T-helper 2 cell treated with Interferon-gamma antibody and Interleukin-4, amounts not matched to agents 100 ng/mL and 5 ng/mL, for 36 hours (primary cell): ENCODE results near the gene GALR2. TPM values are rescaled to one million over a fixed set of nuclear protein-coding genes. Genes with fewer than 3 reads are reported as not detected.
"Not testable (repeated sequence)": the region's sequence is repeated elsewhere in the genome, so short reads cannot be mapped to it uniquely, and the experiment has no call there.

Source experiments
- intact Hi-C: fragments of 100-400 bp; cut with micrococcal nuclease; formaldehyde crosslinking; loops from one replicate; pipeline ENCODE4 v1.15.1; 2023
- total RNA-seq: library from RNA; stranded (reverse); gene quantifications from 2 replicates; pipeline ENCODE4 v1.2.3, GENCODE V29; 2022

Gene GALR2, protein sequence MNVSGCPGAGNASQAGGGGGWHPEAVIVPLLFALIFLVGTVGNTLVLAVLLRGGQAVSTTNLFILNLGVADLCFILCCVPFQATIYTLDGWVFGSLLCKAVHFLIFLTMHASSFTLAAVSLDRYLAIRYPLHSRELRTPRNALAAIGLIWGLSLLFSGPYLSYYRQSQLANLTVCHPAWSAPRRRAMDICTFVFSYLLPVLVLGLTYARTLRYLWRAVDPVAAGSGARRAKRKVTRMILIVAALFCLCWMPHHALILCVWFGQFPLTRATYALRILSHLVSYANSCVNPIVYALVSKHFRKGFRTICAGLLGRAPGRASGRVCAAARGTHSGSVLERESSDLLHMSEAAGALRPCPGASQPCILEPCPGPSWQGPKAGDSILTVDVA
- 0.11 and 0.39 TPM in 2 replicates for total RNA-seq

DNA sequence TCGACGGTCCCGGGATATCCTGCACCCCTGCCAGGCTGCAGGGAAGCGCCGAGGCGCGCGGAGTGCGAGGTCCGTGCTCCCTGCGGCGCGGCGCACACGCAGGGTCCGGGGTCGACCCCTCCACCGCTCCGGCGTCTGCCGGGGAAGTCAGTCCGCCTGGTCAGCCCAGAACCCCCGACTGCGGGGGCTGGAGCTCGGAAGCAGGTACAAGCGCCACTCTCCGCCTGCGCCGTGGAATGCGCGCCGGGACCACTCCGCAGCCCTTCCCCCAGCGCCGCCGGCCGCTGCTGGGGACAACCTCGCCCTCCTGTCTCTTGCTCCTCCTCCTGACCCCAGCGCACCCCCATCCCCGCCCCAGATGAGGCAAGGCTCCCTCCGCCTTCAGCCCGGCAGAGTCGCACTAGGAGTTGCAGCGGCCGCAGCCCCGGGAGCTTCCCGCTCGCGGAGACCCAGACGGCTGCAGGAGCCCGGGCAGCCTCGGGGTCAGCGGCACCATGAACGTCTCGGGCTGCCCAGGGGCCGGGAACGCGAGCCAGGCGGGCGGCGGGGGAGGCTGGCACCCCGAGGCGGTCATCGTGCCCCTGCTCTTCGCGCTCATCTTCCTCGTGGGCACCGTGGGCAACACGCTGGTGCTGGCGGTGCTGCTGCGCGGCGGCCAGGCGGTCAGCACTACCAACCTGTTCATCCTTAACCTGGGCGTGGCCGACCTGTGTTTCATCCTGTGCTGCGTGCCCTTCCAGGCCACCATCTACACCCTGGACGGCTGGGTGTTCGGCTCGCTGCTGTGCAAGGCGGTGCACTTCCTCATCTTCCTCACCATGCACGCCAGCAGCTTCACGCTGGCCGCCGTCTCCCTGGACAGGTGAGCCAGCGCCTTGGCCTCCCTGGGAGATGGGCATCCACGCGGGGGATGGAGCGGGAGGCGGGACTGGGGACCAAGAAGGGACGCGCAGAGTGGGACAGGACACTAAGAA, at the start of gene GALR2:
TSS of gene GALR2 (plus strand) at position 392 of the 974 bp plus-strand sequence. CDS start at position 495, 103 bp downstream.
- intact Hi-C loops, result no loop called here

DNA sequence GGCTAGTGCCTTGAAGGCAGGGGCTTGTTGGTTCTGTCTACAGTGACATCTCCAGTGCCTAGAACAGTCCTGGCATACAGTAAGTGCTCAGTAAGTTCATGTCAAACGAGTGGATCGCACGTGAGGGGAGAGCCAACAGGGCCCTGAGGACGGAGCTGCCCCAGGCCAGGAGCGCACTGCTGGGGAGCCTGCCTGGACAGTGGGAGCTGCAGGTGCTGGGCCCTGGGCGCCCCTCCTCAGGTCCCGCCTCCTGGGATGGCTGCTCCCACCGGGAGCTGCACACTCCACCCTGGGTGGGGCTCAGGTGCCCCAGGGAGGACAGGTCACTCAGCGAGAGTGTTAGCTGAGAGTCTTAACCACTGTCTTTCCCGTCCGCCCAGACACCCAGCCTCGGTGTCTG, 49.3 kb upstream of the GALR2 start:
- intact Hi-C loops, result no loop called here

DNA sequence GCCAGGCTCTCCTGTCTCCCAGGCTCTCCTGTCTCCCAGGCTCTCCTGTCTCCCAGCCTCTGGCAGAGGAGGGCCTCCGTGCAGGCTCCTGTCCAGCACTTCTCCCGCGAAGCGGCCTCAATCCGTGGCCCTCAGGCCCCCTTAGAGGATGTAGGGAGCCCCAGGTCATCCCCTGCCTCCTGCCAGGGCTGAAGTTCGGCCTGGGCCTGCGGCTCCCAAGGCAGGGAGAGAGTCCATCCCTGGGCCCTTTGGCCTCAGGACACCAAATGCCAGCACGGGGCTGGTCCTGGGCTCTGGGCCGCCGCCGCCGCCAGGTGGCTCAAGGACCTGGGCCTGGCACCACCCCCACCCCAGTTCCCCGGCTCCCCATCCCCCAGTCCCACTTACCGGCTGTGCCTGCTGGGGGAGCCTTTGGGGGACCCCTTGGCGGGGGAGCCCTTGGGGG, 47.8 kb upstream of the GALR2 start:
- intact Hi-C loops, result no loop called here

DNA sequence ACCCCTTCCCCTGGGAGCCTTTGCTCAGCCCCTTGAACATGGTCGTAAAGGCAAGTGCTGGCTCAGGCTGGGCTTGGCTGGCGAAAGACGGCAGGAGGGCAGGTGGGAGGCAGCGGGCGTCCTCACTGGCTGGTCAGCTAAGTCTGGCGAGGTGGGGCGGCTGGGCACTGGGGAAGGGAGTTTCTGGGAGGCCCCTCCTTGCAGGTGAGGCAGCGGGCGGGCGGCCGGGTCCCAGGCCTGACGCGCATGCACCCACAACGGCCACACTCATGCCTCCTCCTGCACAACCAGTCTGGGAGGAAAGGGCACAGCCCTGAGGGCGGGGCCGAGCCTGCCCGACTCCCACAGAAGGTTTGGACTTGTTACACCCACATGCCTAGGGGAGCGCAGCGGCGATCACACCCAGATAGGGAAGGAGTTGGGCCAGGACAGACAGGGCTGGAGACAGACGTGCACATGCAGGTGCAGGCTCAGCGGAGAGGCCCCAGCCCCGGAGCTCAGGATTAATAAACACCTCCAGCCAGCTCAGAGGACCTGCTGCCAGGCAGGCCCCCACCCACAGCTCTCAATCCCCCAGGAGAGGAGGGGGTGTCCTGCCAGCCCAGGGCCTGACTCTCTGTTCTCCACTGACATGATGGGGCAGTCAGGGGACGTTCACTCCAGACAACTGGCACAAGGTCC, 47.3 kb upstream of the GALR2 start, which contains the start of gene EVPL:
TSS of gene EVPL (minus strand) at position 148 of the 681 bp plus-strand sequence. CDS start at position 40, 108 bp downstream.
- intact Hi-C loops, result no loop called here

DNA sequence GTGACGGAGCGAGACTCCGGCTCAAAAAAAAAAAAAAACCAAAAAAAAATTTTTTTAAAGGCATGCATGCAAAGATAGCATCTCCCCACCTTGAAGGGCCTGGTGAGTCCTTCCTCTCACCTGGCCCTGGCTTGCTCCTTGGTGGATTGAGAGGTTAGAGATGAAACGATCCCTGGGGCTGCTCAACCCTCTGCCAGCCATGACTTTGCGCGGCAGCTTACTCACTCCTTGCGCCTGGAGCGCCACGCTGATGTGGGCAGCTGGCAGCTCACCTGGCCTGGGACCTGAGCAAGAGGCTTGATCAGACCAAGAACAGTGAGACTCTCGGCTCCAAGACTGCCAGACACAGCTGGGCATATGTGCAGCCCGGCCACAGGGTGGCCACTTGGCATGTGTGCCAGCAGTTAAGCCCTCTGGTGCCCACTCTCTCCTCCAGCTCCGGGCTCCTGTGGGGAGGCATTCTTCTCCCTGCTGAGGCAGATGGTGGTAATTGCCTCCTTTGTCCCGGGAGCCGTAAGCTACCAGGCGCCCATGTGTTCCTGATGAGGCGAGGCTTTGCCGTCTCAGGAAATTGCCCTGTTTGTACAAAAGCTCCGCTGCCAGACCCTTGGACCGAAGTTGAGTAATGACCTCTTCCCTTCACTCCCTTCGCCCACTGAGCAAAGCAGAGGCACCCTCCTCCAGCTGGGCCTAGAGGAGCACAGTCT, 42.4 kb upstream of the GALR2 start:
- intact Hi-C loops, result no loop called here

DNA sequence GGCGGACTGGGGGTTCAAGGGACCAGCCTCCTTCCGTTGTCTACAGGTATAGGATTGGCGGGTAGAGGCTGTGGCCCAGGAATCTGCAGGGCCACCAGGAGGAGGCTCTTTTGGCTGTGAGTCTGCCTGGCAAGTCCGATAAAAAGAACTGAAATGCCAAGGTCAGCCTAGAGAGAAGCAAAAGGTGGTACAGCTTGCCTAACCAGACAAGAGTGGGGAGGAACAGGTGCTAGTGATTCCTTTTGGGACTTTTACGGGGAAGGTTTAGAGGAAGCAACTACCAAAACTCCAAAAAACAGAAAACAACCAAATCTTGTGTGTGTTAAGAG, 41.8 kb upstream of the GALR2 start:
- intact Hi-C loops, result no loop called here

DNA sequence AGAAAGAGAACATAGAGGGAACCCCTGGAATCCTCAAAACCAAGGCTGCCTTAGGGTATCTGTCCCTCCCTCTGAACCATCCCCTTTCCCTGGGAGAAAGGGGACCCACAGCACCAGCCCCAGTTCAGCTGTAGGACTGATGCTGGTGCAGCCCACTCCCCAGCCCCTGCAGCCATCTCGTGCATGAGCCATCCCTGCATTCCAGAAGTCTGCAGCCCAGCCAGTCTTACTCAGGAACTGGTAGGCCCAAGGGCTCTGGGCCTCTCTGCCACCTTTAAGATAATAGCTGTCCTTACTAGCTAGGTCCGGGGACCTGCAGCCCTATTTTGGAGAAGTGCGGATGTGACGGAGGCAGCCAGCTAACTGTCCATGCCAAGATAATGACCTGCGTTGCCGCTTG, 41.4 kb upstream of the GALR2 start:
- intact Hi-C loops, result no loop called here

DNA sequence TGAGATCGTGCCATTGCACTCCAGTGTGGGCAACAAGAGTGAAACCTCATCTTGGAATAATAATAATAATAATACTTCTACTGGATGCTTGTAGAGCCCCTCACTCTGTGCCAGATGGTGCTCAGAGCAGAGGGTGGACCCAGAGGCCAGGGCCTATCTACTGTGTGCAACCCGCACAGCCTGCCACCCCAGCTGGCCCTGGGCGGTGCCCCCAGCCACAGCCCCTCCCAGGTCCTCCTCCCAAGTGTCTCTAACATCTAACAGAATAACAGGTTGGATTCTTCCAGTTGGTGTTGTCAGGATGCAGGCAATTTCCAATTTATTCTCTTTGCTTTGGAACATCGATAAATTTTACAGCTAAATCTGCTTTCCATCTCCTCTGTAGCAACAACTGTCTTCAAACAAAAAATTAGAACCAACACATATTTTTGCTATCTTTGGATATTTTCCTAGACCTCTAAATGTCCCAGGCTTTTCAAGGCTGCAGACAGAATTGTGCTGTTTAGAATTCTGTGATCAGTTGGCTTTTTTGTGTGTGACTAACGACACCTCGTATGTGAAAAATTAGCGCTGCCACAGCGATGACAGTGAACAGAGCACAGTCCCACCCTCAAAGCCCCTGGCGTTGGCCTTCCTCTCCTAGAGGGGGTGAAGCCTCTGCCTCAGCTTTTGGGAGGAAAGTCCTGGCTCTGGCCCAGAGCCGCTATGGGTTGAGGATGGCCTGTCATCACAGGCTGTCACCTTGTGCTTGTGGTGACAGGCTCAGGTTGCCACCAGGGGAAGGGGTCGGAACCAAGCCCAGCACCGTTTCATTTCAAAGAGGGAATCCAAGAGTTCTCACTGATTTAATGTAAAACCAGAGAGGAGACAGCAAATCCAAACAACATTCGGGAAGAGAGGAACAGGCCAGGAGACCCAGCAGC, 39.9 kb upstream of the GALR2 start:
- intact Hi-C loops, result no loop called here

DNA sequence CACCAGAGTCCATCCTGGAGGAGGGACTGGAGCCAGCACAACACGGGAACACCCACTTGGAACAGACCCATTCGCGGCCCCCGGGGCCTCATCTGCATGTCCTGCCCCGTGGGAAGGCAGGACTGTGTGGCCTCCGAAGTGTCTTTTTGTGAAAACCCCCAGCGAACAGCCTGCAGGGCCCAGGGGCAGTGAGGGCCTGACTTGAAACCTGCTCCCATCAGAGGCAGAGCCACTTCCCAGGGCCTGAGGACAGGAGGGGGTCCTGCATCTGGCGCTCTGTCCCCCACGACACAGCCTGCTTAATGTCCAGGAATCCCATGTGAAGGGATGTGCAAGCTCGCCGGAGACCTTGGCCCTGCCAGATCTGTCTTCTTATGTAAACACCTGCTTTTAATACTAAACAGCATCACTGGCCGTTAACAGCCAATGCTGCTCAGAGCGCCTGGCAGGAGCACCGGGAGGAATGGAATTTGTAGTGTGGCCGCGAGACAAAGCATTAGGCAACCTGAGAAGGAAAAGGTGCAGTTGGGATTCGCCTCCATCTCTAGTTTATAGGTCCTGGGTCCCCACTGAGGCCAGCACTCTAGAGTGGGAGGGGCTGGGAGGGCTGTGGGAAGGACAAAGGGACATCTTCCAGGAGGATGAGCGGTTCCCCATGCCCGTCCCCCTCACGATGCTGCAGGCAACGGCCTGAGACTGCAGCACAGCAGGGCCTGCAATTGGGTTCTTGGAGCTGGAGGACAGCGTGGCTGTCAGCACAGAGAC, 37.9 kb upstream of the GALR2 start:
- intact Hi-C loops, result no loop called here

DNA sequence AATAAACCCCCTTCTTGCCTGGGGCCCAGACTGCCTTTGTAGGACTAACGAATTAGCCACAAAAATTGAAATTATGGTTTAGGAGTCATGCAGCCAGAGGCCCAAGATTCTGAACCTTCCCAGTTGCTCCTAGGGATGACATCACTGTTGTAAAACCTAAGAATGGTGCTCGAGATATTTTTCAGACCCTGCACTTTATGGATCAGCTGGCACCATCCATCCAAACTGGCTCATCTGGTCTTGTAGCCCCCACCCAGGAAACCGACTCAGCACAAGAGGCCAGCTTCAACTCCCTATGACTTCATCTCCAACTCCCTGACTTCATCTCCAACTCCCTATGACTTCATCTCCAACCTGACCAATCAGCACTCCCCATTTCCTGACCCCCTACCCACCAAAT, 36.5 kb upstream of the GALR2 start:
- intact Hi-C loops, result no loop called here

DNA sequence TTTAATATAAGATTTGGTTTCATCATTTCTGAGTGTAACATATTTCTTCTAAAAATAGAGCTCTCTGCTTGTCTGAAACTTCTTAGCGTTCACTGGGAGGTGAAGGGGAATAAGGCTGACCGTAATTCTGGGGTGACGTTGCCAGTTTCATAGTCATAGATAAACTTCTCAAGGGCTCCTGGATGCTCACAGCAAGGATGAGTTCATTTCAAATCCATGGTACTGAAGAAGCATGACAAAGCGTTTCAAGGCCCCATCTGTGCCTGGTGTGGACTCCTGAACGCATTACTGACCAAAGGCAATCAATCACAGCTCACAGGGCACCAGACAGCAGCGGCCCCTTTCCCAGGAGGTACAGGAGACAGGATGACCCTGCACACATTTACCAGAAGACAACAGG, 35.5 kb upstream of the GALR2 start:
- intact Hi-C loops, result no loop called here

DNA sequence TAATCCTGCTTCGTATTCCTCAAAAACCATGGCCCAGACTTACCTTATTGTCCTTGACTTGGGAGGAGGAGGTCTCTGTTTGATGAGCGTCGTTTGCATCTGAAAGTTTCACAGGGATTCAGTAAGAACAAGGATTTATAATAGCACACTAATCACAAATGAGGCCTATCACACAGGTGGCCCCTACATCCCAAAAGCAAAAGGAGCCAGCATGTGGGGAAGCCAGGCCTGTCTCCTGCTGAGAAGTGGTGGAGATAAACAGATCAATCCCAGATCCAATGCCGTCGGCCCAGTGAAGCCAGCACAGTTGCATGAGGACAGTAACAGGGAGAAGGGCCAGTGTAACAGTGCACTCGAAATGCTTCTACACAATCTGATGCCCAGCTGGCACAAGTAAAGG, 34.2 kb upstream of the GALR2 start:
- intact Hi-C loops, result no loop called here

DNA sequence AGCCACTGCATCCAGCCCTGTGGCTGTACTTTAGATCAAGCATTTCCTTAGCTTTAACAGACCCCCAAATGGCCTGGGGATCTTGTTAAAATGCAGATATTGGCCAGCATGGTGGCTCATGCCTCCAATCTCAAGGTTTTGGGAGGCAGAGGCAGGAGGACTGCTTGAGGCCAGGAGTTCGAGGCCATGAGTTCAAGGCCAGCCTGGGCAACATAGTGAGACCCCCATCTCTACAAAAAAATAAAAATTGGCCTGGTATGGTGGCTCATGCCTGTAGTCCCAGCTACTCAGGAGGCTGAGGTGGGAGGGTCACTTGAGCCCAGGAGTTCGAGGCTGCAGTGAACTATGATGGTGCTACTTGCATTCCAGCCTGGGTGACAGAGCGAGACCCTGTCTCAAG, 31.7 kb upstream of the GALR2 start:
- intact Hi-C loops, result not testable (repeated sequence)

DNA sequence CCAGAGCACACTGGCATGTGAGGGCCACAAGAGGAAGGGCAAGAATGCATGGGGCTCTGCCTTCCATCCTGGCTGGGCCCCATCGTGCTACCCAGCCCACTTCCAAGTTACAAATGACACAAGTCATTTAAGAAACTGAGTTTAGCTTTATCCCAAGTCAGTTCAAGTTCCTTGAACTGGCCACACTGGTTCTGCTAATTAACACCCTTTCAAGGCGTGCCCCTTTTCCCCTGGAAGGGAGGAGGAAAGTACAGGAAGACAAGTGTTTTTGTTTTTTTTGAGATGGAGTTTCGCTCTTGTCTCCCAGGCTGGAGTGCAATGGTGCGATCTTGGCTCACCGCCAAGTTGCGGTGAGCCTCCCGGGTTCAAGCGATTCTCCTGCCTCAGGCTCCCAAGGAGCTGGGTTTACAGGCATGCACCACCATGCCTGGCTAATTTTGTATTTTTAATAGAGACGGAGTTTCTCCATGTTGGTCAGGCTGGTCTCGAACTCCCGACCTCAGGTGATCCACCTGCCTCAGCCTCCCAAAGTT, 30.0 kb upstream of the GALR2 start:
- intact Hi-C loops, result not testable (repeated sequence)

DNA sequence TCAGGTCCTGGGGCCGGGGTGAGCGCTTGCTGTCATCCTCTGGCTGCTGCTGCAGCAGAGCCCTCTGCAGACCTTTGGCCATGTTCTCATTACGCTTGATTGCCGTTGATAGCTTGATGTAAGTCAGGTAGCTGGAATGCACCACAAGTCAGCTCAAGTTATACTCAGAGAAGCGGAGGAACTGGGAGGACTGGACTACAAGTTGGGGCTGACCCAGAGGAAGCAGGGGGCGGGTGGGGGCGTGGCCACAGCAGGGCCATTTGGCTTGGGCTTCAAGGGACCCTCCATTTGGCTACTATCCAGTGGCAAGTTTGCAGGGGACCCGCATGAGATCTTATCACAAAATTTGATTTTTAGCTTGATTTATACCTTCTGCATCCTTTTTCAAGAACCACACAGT, 28.5 kb upstream of the GALR2 start:
- intact Hi-C loops, result no loop called here

DNA sequence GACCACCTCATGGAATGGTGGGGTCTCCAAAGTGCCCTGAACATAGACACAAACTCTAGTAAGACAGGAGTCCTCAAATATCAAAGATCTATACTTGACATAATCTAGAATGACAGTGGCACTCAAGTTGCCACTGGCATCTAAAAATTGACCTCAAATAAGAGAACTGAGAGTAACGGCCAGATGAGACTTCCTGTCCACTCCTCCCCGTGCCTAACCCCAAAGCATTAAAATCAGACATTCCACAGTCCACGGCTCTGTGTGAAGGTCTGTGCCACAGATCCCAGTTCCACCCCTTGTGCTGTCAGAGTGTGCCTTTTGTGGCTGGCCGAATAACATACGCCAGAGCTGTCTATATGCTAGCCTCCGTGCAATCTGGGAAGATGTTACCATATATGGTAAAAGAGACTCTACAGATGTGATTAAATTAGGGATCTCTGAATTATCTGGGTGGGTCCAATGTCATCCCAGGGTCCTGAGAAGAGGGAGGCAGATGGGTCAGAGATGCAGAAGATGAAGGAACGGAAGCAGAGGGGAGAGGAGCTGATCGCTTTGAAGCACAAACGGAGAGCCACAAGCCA, 26.5 kb upstream of the GALR2 start:
- intact Hi-C loops, result no loop called here

DNA sequence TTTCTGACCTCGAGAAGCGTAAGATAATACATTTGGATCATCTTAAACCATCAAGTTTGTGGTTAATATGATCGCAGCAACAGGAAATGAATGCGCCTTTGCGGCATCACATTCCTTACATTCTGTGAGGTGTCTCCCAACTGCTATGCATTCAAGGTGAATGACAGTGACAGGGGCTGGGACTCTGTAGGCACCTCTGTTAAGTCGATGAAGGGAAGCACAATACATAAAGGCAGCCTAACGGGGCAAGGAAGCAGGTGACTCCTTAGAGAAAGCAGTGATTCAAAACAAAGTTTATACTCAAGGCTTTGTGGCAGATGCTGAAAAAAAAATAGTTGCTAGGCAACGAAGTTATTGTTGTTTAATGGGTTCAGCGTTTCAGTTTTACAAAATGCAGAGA, 25.9 kb upstream of the GALR2 start:
- intact Hi-C loops, result no loop called here

DNA sequence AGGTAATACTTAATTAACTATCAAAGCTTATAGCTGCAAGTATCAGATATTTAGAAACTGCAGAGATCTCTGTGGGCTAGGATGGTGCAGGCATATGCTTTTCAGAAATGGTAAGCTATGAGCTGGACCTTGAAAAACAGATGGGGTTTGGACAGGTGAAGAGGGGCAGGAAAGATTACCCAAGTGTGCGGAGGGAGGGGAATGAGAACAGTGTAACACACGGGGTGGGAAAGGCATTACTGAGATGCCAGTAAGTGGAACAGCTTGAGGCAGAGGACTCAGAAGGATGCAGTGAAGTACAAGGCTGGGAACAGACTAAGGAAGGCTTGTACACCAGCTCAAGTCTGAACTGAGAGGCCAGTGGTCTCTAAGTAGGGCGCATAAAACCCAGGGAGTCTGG, 25.3 kb upstream of the GALR2 start:
- intact Hi-C loops, result no loop called here
